ENCODE measurements around the gene ANKRD7.

ANKRD7 gene

GRCh38 chr7:118214051-118214832 is 10.3 kb upstream of the ANKRD7 start:
- ChIA-PET CTCF (no interaction called here), POLR2A (no interaction called here)
- Histone ChIP-seq H3K36me3 (ENCODE audit: control insufficient read depth in 2 of 2, insufficient read depth in 1 of 2, low read length in 2 of 2) (no peaks in the 10 kb centered on the region), H3K27ac (ENCODE audit: extremely low read depth, low read depth, low read length) (peak overlapping the region; percentile 51; the same call in 1 of the 2 replicates), H3K4me3 (ENCODE audit: low read depth, low read length) (peak overlapping the region; percentile 59), H3K9me3 (ENCODE audit: control insufficient read depth, insufficient read depth, low read depth, low read length) (no peaks in the 10 kb centered on the region), H3K4me1 (ENCODE audit: control insufficient read depth, insufficient read depth, low read length) (peaks cover 6% of the 10 kb centered on the region; the same call in 1 of the 2 replicates)
- TF ChIP-seq ZNF473 (tag by site-specific recombination; IDR thresholded peaks at IDR 0.05) (no peak), ZNF175 (tag by site-specific recombination; IDR thresholded peaks at IDR 0.05) (no peak), ZNF169 (tag by site-specific recombination; IDR thresholded peaks at IDR 0.05) (no peak), ZNF843 (tag by site-specific recombination; IDR thresholded peaks at IDR 0.05) (no peak), REPIN1 (tag by site-specific recombination; IDR thresholded peaks at IDR 0.05; ENCODE audit: low read depth) (no peak), ZNF311 (tag by site-specific recombination; IDR thresholded peaks at IDR 0.05; ENCODE audit: borderline replicate concordance) (no peak), ZBTB7A (tag by site-specific recombination; IDR thresholded peaks at IDR 0.05; ENCODE audit: low read depth) (no peak), ZNF623 (tag by site-specific recombination; IDR thresholded peaks at IDR 0.05) (no peak), ZBTB20 (tag by site-specific recombination; IDR thresholded peaks at IDR 0.05) (peak; percentile 67; the same call in 1 of the 2 replicates), ZBTB26 (tag by site-specific recombination; optimal IDR thresholded peaks at IDR 0.05) (peak; percentile 52), GFI1B (tag by site-specific recombination; IDR thresholded peaks at IDR 0.05) (no peak), ZNF292 (tag by site-specific recombination; IDR thresholded peaks at IDR 0.05; ENCODE audit: borderline replicate concordance, low read depth) (no peak), PRDM1 (tag by site-specific recombination; IDR thresholded peaks at IDR 0.05) (no peak), BCL11B (tag by site-specific recombination; IDR thresholded peaks at IDR 0.05; ENCODE audit: low read depth) (no peak), WT1 (tag by site-specific recombination; IDR thresholded peaks at IDR 0.05) (no peak), ZNF76 (tag by site-specific recombination; IDR thresholded peaks at IDR 0.05; ENCODE audit: borderline replicate concordance, low read depth) (no peak), EGR2 (tag by site-specific recombination; IDR thresholded peaks at IDR 0.05; ENCODE audit: low read depth) (no peak), ZNF157 (tag by site-specific recombination; IDR thresholded peaks at IDR 0.05) (no peak), ZNF2 (tag by site-specific recombination; IDR thresholded peaks at IDR 0.05) (peak; percentile 33), SP7 (tag by site-specific recombination; IDR thresholded peaks at IDR 0.05) (peak; percentile 43; the same call in 1 of the 2 replicates), ZNF394 (tag by site-specific recombination; IDR thresholded peaks at IDR 0.05; ENCODE audit: borderline replicate concordance) (no peak), ZNF26 (tag by site-specific recombination; IDR thresholded peaks at IDR 0.05) (no peak), ZNF624 (tag by site-specific recombination; IDR thresholded peaks at IDR 0.05) (no peak), SP2 (tag by site-specific recombination; IDR thresholded peaks at IDR 0.05) (peak; percentile 67), ZNF239 (tag by site-specific recombination; IDR thresholded peaks at IDR 0.05) (no peak), RBAK (tag by site-specific recombination; IDR thresholded peaks at IDR 0.05) (no peak), SALL2 (tag by site-specific recombination; IDR thresholded peaks at IDR 0.05; ENCODE audit: borderline replicate concordance) (no peak), ZBTB17 (tag by site-specific recombination; IDR thresholded peaks at IDR 0.05) (peak; percentile 80), ZNF19 (tag by site-specific recombination; IDR thresholded peaks at IDR 0.05; ENCODE audit: low read depth) (no peak), GLI4 (tag by site-specific recombination; IDR thresholded peaks at IDR 0.05) (no peak), ZSCAN23 (tag by site-specific recombination; IDR thresholded peaks at IDR 0.05) (no peak), ZNF585B (tag by site-specific recombination; IDR thresholded peaks at IDR 0.05) (no peak), ZEB2 (tag by site-specific recombination; IDR thresholded peaks at IDR 0.05) (no peak), HOXD13 (CRISPR knock-in tag; IDR thresholded peaks at IDR 0.05; ENCODE audit: borderline replicate concordance) (no peak), ZNF114 (tag by site-specific recombination; IDR thresholded peaks at IDR 0.05) (no peak), TRIM28 (IDR thresholded peaks at IDR 0.05; ENCODE audit: borderline replicate concordance, low read length) (no peak), ZNF560 (tag by site-specific recombination; IDR thresholded peaks at IDR 0.05; ENCODE audit: borderline replicate concordance) (no peak), ZXDB (tag by site-specific recombination; IDR thresholded peaks at IDR 0.05) (peak; percentile 50; the same call in 1 of the 2 replicates), ZBTB21 (tag by site-specific recombination; IDR thresholded peaks at IDR 0.05) (no peak), YY2 (tag by site-specific recombination; IDR thresholded peaks at IDR 0.05) (no peak), ZIC2 (tag by site-specific recombination; IDR thresholded peaks at IDR 0.05) (no peak)
